Measurements from ENCODE around the gene MAD1L1.

MAD1L1 gene

DNA sequence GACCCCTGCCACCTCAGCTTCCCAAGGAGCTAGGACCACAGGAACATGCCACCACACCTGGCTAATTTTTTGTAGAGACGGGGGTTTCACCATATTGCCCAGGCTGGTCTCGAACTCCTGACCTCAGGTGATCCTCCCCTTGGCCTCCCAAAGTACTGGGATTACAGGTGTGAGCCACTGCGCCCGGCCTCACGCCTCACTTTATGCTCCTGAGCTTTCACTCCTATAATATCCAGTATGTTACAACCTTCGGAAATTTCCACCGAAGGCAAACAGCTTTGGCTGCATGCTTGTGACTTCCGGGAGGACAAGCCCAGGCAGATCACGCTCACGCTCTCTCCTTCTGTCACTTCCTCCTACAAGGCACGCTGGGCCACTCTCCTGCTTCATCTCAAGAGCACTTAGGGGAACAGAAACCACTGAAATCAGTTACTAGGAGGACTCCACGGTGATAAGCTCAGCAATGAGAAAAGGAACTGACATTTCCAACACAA lies 4.4 kb upstream of the MAD1L1 start:
- TF ChIP-seq, protein P1, sequence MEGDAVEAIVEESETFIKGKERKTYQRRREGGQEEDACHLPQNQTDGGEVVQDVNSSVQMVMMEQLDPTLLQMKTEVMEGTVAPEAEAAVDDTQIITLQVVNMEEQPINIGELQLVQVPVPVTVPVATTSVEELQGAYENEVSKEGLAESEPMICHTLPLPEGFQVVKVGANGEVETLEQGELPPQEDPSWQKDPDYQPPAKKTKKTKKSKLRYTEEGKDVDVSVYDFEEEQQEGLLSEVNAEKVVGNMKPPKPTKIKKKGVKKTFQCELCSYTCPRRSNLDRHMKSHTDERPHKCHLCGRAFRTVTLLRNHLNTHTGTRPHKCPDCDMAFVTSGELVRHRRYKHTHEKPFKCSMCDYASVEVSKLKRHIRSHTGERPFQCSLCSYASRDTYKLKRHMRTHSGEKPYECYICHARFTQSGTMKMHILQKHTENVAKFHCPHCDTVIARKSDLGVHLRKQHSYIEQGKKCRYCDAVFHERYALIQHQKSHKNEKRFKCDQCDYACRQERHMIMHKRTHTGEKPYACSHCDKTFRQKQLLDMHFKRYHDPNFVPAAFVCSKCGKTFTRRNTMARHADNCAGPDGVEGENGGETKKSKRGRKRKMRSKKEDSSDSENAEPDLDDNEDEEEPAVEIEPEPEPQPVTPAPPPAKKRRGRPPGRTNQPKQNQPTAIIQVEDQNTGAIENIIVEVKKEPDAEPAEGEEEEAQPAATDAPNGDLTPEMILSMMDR (IDR thresholded peaks at IDR 0.05; ENCODE audit: borderline replicate concordance, insufficient read depth, low read depth, low read length) = no peak
- no peak overlapping the region for H3K4me3 ChIP-seq (ENCODE audit: low read depth, low read length)

DNA sequence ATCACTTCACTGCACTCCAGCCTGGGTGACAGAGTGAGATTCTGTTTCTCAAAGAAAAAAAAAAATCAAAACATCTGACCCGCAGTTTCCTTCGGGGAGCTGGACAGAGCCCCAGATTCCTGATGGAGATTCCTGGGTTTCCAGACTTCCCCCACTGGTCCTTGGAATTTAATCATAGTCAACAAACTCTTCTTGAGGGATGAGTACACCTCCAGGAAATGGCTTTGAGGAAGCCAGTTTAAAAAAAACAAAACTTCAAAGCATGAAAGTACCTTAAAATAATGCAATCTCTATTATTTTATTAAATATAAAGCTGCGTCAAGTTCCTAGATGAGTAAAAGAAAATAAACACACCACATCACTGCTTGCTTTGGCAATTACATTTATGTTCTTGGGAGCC lies 1.2 kb upstream of the MAD1L1 start:
- H3K4me3 ChIP-seq (ENCODE audit: low read depth, low read length) = no peak overlapping the region
- TF ChIP-seq, protein P1 (IDR thresholded peaks at IDR 0.05; ENCODE audit: borderline replicate concordance, insufficient read depth, low read depth, low read length) = no peak

DNA sequence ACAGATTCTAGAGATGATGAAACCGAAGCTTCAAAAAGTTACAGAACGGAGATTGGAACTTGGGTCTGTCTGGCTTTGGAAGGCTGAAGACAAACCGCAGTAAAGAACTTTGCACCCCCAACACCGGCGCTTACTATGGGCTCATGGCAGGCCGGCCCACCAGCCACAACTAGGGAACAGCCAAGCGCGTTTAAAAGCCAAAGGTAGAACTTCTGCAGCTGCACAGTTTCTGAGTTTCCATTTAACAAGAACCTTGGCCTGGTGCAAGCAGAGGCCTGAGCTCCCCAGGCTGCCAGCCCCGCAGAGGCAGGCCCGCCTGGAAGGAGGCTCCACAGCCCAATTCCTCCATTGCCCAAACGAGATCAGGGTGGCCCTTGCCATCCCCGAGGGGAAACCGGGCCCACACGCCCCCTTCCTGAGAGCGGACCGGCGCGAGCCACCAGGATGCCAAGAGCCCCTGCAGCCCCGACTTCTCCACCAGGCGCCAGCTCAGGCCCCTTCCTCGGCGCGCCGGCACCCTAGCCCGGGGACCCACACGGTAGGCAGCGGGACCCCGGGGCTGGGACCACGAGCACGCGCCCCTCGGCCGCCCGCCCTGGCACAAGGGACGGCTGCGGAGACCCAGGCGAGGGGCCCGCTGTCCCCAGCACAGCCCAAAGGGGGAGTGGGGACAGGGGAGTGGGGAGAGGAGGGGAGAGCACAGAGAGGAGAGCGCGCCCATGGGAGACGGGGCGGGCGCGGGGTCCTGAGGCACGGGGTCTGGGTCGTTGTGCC lies 566 bp downstream of the MAD1L1 start:
- peak overlapping the region; percentile 88 for H3K4me3 ChIP-seq (ENCODE audit: low read depth, low read length)
- TF ChIP-seq, protein P1 (IDR thresholded peaks at IDR 0.05; ENCODE audit: borderline replicate concordance, insufficient read depth, low read depth, low read length) = no peak

DNA sequence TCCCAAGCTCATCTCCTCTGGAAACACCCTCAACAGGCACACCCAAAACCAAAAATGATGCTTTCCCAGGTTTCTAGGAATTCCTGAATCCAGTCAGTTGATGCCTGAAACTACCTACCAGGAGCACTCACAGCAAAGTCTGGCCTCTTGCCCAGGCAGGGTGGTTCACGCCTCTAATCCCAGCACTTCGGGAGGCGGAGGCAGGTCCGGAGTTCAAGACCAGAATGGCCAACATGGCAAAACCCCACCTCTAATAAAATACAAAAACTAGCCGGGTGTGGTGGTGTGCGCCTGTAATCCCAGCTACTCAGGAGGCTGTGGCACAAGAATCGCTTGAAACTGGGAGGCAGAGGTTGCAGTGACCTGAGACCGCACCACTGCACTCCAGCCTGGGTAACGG lies 1.9 kb downstream of the MAD1L1 start:
- TF ChIP-seq, protein P1 (IDR thresholded peaks at IDR 0.05; ENCODE audit: borderline replicate concordance, insufficient read depth, low read depth, low read length) = no peak
- H3K4me3 ChIP-seq (ENCODE audit: low read depth, low read length) = no peak overlapping the region

DNA sequence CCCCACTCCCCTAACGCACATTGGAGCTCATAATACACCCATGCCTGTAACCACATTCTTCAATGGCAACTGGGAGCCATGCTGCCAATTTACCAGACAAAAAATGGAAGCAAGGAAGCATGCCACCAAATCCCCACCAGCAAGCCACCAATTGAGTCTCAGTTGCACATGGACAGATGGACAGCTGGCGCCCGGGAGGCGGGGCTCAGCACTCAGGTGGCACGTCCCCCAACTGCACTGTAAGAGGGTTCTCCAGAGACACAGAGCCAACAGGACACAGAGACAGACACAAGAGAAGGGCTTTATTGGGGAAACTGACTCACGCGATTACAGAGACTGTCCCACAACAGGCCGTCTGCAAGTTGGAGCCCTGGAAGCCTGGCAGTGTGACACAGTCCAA lies 2.5 kb downstream of the MAD1L1 start:
- H3K4me3 ChIP-seq (ENCODE audit: low read depth, low read length) = no peak overlapping the region
- TF ChIP-seq, protein P1 (IDR thresholded peaks at IDR 0.05; ENCODE audit: borderline replicate concordance, insufficient read depth, low read depth, low read length) = no peak

DNA sequence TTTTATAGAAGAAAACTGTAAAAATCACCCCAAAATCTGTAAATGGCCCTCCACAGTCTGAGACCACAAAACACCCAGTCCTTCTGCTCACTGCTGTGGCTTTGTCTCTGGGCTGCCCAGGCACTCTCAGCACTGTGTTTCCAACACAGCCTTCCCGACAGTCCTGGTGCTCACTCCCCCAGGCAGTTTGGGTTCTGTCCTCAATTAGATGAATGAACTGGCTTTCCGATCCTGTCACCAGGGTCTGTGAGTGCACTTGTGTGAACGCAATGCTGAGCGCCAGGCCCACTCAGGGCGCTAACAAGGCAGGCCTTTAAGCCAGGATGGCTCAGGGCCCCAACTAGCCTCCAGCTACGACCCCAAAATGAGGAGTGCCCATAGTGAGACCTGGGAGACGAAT lies 3.3 kb downstream of the MAD1L1 start:
- no peak overlapping the region for H3K4me3 ChIP-seq (ENCODE audit: low read depth, low read length)
- TF ChIP-seq, protein P1 (IDR thresholded peaks at IDR 0.05; ENCODE audit: borderline replicate concordance, insufficient read depth, low read depth, low read length) = no peak

DNA sequence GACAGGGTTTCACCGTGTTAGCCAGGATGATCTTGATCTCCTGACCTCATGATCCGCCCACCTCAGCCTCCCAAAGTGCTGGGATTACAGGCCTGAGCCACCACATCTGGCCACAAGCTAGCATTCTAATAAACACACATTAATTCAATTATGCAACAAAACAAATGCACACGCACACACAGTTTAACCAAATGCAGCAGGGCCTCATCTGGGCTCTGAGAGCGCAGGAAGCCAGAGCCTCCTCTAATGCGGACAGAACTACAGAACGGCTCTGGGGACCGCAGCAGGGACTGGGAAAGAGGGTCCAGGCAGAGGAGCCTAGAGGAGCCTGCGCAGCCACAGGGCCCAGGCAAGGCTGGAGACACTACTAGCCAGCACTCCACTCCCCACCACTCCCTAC lies 3.8 kb downstream of the MAD1L1 start:
- no peak overlapping the region for H3K4me3 ChIP-seq (ENCODE audit: low read depth, low read length)
- TF ChIP-seq, protein P1 (IDR thresholded peaks at IDR 0.05; ENCODE audit: borderline replicate concordance, insufficient read depth, low read depth, low read length) = no peak
